Bronchial epithelial cell (primary cell): ENCODE measurements around the gene KCTD8. TPM values are rescaled to one million over a fixed set of nuclear protein-coding genes. Genes with fewer than 3 reads are reported as not detected.
"Not testable (repeated sequence)": the region's sequence is repeated elsewhere in the genome, so short reads cannot be mapped to it uniquely, and the experiment has no call there.

Source experiments
- DNase-seq: peaks from one replicate; pipeline ENCODE4 v3.0.0-alpha.2; 2010; ENCODE audit warnings: low read depth
- FAIRE-seq: peaks from 2 replicates; lab custom pipeline; 2011; peaks lifted over from hg19 to GRCh38; lab: Jason Lieb, UNC
- H3K27me3 ChIP-seq: 2 replicates; pipeline ENCODE4 v1.5.1; 2011; ENCODE audit warnings: low read length; ENCODE audit not compliant: control insufficient read depth, insufficient read depth
- H3K36me3 ChIP-seq: 2 replicates; pipeline ENCODE4 v1.5.1; 2011; ENCODE audit warnings: low read length; ENCODE audit not compliant: control insufficient read depth, insufficient read depth
- H3K4me3 ChIP-seq: 2 replicates; pipeline ENCODE4 v1.5.1; 2011; ENCODE audit warnings: mild to moderate bottlenecking, low read depth, low read length, control low read depth
- total RNA-seq: library from RNA; depleted of rRNA; stranded (reverse); fragments of >200 nt; gene quantifications from 2 replicates; pipeline ENCODE4 v1.2.1, GENCODE V29; 2014
- TF ChIP-seq, protein P1 (sequence below): IDR thresholded peaks from 2 replicates; pipeline ENCODE4 v1.5.1; 2011; ENCODE audit warnings: mild to moderate bottlenecking, moderate library complexity, low read length, control low read depth, inconsistent platforms; ENCODE audit not compliant: insufficient read depth, severe bottlenecking

The KCTD8 gene
- total RNA-seq, 1 donor from 2014 or later: under 0.01 TPM

DNA sequence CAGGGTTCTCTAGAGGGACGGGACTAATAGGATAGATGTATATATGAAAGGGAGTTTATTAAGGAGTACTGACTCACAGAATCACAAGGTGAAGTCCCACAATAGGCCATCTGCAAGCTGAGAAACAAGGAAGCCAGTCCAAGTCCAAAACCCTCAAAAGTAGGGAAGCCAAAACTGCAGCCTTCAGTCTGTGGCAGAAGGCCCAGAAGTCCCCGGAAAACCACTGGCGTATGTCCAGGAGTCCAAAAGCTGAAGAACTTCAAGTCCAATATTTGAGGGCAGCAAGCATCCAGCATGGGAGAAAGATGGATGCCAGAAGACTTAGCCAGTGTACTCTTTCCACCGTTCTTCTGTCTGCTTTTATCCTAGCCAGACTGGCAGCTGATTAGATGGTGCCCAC lies 227.2 kb downstream of the KCTD8 start:
- no peak for DNase-seq
- Histone ChIP-seq H3K27me3 (no peaks in the 10 kb centered on the region), H3K4me3 (no peak overlapping the region), H3K36me3 (no peaks in the 10 kb centered on the region)
- no peak for FAIRE-seq
- TF ChIP-seq, protein P1, sequence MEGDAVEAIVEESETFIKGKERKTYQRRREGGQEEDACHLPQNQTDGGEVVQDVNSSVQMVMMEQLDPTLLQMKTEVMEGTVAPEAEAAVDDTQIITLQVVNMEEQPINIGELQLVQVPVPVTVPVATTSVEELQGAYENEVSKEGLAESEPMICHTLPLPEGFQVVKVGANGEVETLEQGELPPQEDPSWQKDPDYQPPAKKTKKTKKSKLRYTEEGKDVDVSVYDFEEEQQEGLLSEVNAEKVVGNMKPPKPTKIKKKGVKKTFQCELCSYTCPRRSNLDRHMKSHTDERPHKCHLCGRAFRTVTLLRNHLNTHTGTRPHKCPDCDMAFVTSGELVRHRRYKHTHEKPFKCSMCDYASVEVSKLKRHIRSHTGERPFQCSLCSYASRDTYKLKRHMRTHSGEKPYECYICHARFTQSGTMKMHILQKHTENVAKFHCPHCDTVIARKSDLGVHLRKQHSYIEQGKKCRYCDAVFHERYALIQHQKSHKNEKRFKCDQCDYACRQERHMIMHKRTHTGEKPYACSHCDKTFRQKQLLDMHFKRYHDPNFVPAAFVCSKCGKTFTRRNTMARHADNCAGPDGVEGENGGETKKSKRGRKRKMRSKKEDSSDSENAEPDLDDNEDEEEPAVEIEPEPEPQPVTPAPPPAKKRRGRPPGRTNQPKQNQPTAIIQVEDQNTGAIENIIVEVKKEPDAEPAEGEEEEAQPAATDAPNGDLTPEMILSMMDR: no peak

DNA sequence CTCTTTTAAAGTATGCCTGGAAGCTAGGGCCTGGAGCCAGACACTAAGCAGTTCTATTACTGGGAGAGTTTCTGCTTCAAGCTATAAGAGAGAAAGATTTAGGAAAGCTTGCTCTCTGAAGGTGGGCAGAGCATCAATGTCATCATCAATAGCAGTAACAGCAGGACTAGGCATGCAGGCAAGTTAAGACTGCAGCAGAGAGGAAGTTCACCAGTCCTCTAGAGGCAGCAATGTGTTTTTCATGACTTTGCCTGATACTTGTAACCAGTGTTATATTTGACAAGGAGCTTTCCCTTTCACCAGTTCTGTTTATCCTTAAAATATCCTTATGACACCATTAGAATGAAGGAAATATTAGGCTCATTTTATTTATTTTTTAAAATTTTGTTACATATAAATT lies 237.9 kb downstream of the KCTD8 start:
- DNase-seq (peak; percentile 12), FAIRE-seq (no peak)
- Histone ChIP-seq H3K4me3 (no peak overlapping the region), H3K27me3 (no peaks in the 10 kb centered on the region), H3K36me3 (no peaks in the 10 kb centered on the region)
- TF ChIP-seq, protein P1: no peak

DNA sequence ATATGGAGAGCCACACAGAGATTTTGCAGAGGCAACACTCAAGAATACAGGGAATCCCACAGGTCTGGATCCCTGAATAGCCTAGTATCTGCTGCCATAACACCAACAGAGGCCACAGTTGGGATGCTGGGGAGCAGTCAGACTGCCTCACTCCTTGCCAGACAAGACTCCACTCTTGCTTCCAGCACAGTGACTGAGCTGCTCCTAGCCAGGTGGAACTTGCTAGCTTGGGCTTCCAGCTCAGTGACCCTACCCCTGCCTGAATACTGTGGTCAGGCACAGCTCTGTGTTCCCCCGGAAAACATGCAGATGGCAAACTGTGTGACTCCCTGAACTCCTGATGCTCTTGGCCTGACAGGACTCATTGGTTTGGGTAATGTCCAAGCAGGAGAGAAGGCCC lies 251.8 kb downstream of the KCTD8 start:
- Histone ChIP-seq H3K4me3 (no peak overlapping the region), H3K27me3 (no peaks in the 10 kb centered on the region), H3K36me3 (no peaks in the 10 kb centered on the region)
- TF ChIP-seq, protein P1: no peak
- DNase-seq (no peak), FAIRE-seq (no peak)

DNA sequence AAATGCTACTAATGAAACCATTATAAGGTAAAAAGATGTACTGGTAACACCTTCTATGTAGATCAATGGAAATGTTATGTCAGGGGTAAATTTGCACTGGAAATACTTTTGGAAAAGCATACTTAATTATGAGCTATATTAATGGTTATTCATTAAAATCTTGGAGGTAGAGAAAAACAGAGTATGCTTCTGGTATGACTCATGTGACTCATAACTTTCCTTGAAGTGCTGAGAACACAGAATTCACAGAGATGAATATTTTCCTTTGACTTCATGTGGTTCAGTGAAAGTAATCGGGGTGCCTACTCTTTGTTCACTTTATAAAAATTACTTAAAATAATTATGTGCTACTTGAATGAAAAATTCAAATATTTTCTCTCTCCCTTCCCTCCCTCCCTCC lies 254.2 kb downstream of the KCTD8 start:
- TF ChIP-seq, protein P1: no peak
- H3K36me3 ChIP-seq: no peaks in the 10 kb centered on the region
- H3K27me3 ChIP-seq: no peaks in the 10 kb centered on the region
- FAIRE-seq (no peak), DNase-seq (no peak)
- H3K4me3 ChIP-seq: no peak overlapping the region

DNA sequence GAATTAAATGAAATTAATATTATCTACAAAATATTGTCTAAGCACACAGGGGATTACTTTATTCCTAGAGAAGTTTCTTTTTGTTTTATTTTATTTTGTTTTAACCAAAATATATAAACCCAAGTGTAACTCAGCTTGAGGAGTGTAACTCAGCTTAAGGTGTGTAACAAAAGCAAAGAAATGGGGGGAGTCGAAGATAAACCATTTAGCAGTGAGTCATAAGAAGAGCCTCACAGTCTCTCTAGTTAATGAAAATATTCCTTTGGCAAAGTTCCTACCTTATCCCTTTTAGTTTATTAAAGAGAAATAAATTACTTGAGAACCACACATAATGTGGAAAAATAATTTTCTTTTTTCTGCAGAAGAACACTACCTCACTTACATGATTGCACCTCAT lies 261.8 kb downstream of the KCTD8 start:
- no peak for FAIRE-seq
- Histone ChIP-seq H3K27me3 (no peaks in the 10 kb centered on the region), H3K4me3 (no peak overlapping the region), H3K36me3 (no peaks in the 10 kb centered on the region)
- DNase-seq: no peak
- TF ChIP-seq, protein P1: no peak

DNA sequence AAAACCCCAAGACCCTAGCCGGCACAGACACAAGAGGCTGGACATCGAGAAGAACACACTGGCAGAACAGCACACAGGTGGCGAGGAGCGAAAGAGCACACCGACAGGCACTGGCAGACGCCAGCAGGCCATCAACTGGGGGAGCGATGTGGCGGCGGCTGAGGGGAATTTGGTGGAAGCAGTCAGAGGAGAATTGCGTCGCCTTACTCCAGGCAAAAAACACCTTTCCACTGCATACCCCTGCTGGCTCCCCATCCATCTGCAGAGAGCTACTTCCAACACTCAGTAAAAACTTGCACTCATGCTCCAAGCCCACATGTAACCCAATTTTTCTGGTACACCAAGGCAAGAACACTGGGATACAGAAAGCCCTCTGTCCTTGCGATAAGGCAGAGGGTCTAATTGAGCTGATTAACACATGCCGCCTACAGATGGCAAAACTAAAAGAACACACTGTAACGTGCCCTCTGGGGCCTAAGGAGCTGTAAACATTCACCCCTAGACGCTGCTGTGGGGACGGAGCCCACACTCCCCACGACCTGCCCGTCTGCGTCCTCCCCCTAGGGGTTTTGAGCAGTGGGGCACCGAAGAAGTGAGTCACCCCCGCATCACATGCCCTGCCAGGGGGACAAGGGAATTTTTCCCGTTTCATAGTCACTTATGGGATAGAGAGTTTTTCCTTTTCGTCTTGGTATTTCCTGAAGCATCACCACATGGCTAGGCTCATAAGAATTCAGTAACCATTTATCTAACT lies 262.3 kb downstream of the KCTD8 start:
- Histone ChIP-seq H3K4me3 (no peak overlapping the region), H3K27me3 (no peaks in the 10 kb centered on the region), H3K36me3 (no peaks in the 10 kb centered on the region)
- FAIRE-seq (no peak), DNase-seq (no peak)
- TF ChIP-seq, protein P1: no peak

DNA sequence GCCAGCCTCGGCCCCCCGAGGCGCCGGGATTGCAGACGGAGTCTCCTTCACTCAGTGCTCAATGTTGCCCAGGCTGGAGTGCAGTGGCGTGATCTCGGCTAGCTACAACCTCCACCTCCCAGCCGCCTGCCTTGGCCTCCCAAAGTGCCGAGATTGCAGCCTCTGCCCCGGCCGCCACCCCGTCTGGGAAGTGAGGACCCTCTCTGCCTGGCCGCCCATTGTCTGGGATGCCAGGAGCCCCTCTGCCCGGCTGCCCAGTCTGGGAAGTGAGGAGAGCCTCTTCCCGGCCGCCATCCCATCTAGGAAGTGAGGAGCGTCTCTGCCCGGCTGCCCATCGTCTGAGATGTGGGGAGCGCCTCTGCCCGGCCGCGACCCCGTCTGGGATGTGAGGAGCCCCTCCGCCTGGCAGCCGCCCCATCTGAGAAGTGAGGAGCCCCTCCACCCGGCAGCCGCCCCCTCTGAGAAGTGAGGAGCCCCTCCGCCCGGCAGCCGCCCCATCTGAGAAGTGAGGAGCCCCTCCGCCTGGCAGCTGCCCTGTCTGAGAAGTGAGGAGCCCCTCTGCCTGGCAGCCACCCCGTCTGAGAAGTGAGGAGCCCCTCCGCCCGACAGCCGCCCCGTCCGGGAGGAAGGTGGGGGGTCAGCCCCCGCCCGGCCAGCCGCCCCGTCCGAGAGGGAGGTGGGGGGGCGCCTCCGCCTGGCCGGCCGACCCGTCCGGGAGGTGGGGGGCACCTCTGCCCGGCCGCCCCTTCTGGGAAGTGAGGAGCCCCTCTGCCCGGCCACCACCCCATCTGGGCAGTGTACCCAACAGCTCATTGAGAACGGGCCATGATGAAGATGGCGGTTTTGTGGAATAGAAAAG lies 266.9 kb downstream of the KCTD8 start:
- not testable (repeated sequence) for H3K27me3 ChIP-seq, H3K4me3 ChIP-seq, FAIRE-seq, H3K36me3 ChIP-seq, DNase-seq

DNA sequence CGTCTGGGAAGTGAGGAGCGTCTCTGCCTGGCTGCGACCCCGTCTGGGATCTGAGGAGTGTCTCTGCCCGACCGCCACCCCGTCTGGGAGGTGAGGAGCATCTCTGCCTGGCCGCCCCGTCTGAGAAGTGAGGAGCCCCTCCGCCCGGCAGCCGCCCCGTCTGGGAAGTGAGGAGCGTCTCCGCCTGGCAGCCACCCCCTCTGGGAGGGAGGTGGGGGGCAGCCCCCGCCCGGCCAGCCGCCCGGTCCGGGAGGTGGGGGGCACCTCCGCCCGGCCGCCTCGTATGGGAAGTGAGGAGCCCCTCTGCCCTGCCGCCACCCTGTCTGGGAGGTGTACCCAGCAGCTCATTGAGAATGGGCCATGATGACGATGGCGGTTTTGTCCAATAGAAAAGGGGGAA lies 280.8 kb downstream of the KCTD8 start:
- not testable (repeated sequence) for H3K4me3 ChIP-seq, H3K36me3 ChIP-seq, H3K27me3 ChIP-seq, FAIRE-seq, DNase-seq
